IPS-18a (cell line): ENCODE measurements around the gene TENM4.

Source experiments
- H3K27ac ChIP-seq: one replicate; pipeline ENCODE4 v1.5.1; 2013; ENCODE audit warnings: low read length
- H3K27me3 ChIP-seq: one replicate; pipeline ENCODE4 v1.6.1; 2013; ENCODE audit warnings: mild to moderate bottlenecking, low read length; ENCODE audit not compliant: control insufficient read depth, insufficient read depth
- H3K36me3 ChIP-seq: one replicate; pipeline ENCODE4 v1.6.1; 2013; ENCODE audit warnings: low read depth, low read length; ENCODE audit not compliant: control insufficient read depth
- H3K4me1 ChIP-seq: one replicate; pipeline ENCODE4 v1.6.1; 2013; ENCODE audit warnings: low read depth, low read length; ENCODE audit not compliant: control insufficient read depth
- H3K4me3 ChIP-seq: one replicate; pipeline ENCODE4 v1.5.1; 2013; ENCODE audit warnings: low read length
- H3K9ac ChIP-seq: one replicate; pipeline ENCODE4 v1.6.1; 2013; ENCODE audit warnings: mild to moderate bottlenecking, low read length, moderate library complexity
- H3K9me3 ChIP-seq: one replicate; pipeline ENCODE4 v1.6.1; 2013; ENCODE audit warnings: low read depth, low read length; ENCODE audit not compliant: control insufficient read depth

TENM4 gene

GRCh38 chr11:79047980-79048379 lies 392.9 kb downstream of the TENM4 start:
- Histone ChIP-seq H3K36me3 (no peaks in the 10 kb centered on the region), H3K9me3 (no peaks in the 10 kb centered on the region), H3K4me3 (no peak overlapping the region)

GRCh38 chr11:79047321-79047720 lies 393.5 kb downstream of the TENM4 start:
- no peaks in the 10 kb centered on the region for H3K36me3 ChIP-seq
- H3K4me3 ChIP-seq: no peak overlapping the region
- H3K27me3 ChIP-seq: no peaks in the 10 kb centered on the region
- no peaks in the 10 kb centered on the region for H3K4me1 ChIP-seq
- no peak overlapping the region for H3K27ac ChIP-seq
- H3K9ac ChIP-seq: no peak overlapping the region
- H3K9me3 ChIP-seq: no peaks in the 10 kb centered on the region

More at GRCh38 chr11:79047980-79048379, 392.9 kb downstream of the TENM4 start:
- Histone ChIP-seq H3K9ac (no peak overlapping the region), H3K27me3 (no peaks in the 10 kb centered on the region), H3K27ac (no peak overlapping the region), H3K4me1 (no peaks in the 10 kb centered on the region)

- Histone ChIP-seq H3K27ac (no peak overlapping the region), H3K4me1 (no peaks in the 10 kb centered on the region), H3K36me3 (no peaks in the 10 kb centered on the region), H3K9ac (no peak overlapping the region), H3K27me3 (no peaks in the 10 kb centered on the region), H3K4me3 (no peak overlapping the region), H3K9me3 (no peaks in the 10 kb centered on the region)
Measured at GRCh38 chr11:79046366-79046765, 394.5 kb downstream of the TENM4 start.

GRCh38 chr11:79045800-79046304 lies 395.0 kb downstream of the TENM4 start:
- Histone ChIP-seq H3K4me1 (no peaks in the 10 kb centered on the region), H3K9ac (no peak overlapping the region), H3K9me3 (no peaks in the 10 kb centered on the region), H3K27ac (no peak overlapping the region), H3K36me3 (no peaks in the 10 kb centered on the region), H3K27me3 (no peaks in the 10 kb centered on the region), H3K4me3 (no peak overlapping the region)

- Histone ChIP-seq H3K4me1 (no peaks in the 10 kb centered on the region), H3K27ac (no peak overlapping the region), H3K9me3 (no peaks in the 10 kb centered on the region), H3K9ac (no peak overlapping the region), H3K36me3 (no peaks in the 10 kb centered on the region), H3K4me3 (no peak overlapping the region), H3K27me3 (no peaks in the 10 kb centered on the region)
Measured at GRCh38 chr11:79045018-79045799, 395.6 kb downstream of the TENM4 start.

- no peak overlapping the region for H3K27ac ChIP-seq
- no peak overlapping the region for H3K4me3 ChIP-seq
- H3K9me3 ChIP-seq: no peaks in the 10 kb centered on the region
- no peaks in the 10 kb centered on the region for H3K4me1 ChIP-seq
- no peaks in the 10 kb centered on the region for H3K27me3 ChIP-seq
- no peaks in the 10 kb centered on the region for H3K36me3 ChIP-seq
- H3K9ac ChIP-seq: no peak overlapping the region
Measured at GRCh38 chr11:79044201-79044600, 396.6 kb downstream of the TENM4 start.

- no peak overlapping the region for H3K4me3 ChIP-seq
- no peaks in the 10 kb centered on the region for H3K36me3 ChIP-seq
- no peak overlapping the region for H3K27ac ChIP-seq
- no peaks in the 10 kb centered on the region for H3K27me3 ChIP-seq
- H3K9ac ChIP-seq: no peak overlapping the region
- H3K4me1 ChIP-seq: no peaks in the 10 kb centered on the region
- H3K9me3 ChIP-seq: no peaks in the 10 kb centered on the region
Measured at GRCh38 chr11:79043726-79044125, 397.1 kb downstream of the TENM4 start.

- no peaks in the 10 kb centered on the region for H3K27me3 ChIP-seq
Measured at GRCh38 chr11:79042824-79043223, 398.0 kb downstream of the TENM4 start.

GRCh38 chr11:79040348-79040747 lies 400.5 kb downstream of the TENM4 start:
- Histone ChIP-seq H3K36me3 (no peaks in the 10 kb centered on the region), H3K27me3 (no peaks in the 10 kb centered on the region), H3K4me1 (no peaks in the 10 kb centered on the region), H3K9ac (no peak overlapping the region), H3K4me3 (no peak overlapping the region), H3K27ac (no peak overlapping the region), H3K9me3 (no peaks in the 10 kb centered on the region)

More at GRCh38 chr11:79042824-79043223, 398.0 kb downstream of the TENM4 start:
- Histone ChIP-seq H3K36me3 (no peaks in the 10 kb centered on the region), H3K4me1 (no peaks in the 10 kb centered on the region), H3K9me3 (no peaks in the 10 kb centered on the region), H3K4me3 (no peak overlapping the region), H3K27ac (no peak overlapping the region), H3K9ac (no peak overlapping the region)

- H3K27ac ChIP-seq: no peak overlapping the region
- no peaks in the 10 kb centered on the region for H3K36me3 ChIP-seq
- H3K9ac ChIP-seq: no peak overlapping the region
- H3K27me3 ChIP-seq: no peaks in the 10 kb centered on the region
- no peaks in the 10 kb centered on the region for H3K9me3 ChIP-seq
- no peak overlapping the region for H3K4me3 ChIP-seq
- no peaks in the 10 kb centered on the region for H3K4me1 ChIP-seq
Measured at GRCh38 chr11:79039122-79039521, 401.7 kb downstream of the TENM4 start.

- no peaks in the 10 kb centered on the region for H3K9me3 ChIP-seq
- H3K36me3 ChIP-seq: no peaks in the 10 kb centered on the region
- no peak overlapping the region for H3K4me3 ChIP-seq
- H3K9ac ChIP-seq: no peak overlapping the region
- H3K27ac ChIP-seq: no peak overlapping the region
- no peaks in the 10 kb centered on the region for H3K27me3 ChIP-seq
- no peaks in the 10 kb centered on the region for H3K4me1 ChIP-seq
Measured at GRCh38 chr11:79035881-79036280, 404.9 kb downstream of the TENM4 start.

- Histone ChIP-seq H3K4me1 (no peaks in the 10 kb centered on the region), H3K27ac (no peak overlapping the region), H3K36me3 (no peaks in the 10 kb centered on the region), H3K9ac (no peak overlapping the region), H3K27me3 (no peaks in the 10 kb centered on the region), H3K4me3 (no peak overlapping the region), H3K9me3 (no peaks in the 10 kb centered on the region)
Measured at GRCh38 chr11:79033833-79034232, 407.0 kb downstream of the TENM4 start.
